HG02588 (cell line): ENCODE results near the gene FGFR3.
"Not testable (repeated sequence)": the region's sequence is repeated elsewhere in the genome, so short reads cannot be mapped to it uniquely, and the experiment has no call there.

ENCODE experiments used
- ATAC-seq: cut with Tn5 transposase; IDR thresholded peaks from one replicate; pipeline ENCODE4 v1.9.1; 2021; ENCODE audit warnings: mild to moderate bottlenecking, moderate library complexity; ENCODE audit not compliant: unreplicated experiment

Gene FGFR3

GRCh38 chr4:1836650-1837049, 43.6 kb downstream of the FGFR3 start:
- no peak for ATAC-seq

GRCh38 chr4:1837069-1837468, 44.0 kb downstream of the FGFR3 start:
- ATAC-seq, result no peak

- ATAC-seq, result no peak
Measured at GRCh38 chr4:1839282-1839681, 46.2 kb downstream of the FGFR3 start.

GRCh38 chr4:1841201-1841886, 48.3 kb downstream of the FGFR3 start:
- no peak for ATAC-seq

GRCh38 chr4:1841887-1842210, 48.8 kb downstream of the FGFR3 start:
- ATAC-seq, result no peak

GRCh38 chr4:1842339-1842895, 49.3 kb downstream of the FGFR3 start:
- no peak for ATAC-seq

- ATAC-seq, result no peak
Measured at GRCh38 chr4:1842993-1843448, 49.9 kb downstream of the FGFR3 start.

GRCh38 chr4:1843852-1844251, 50.8 kb downstream of the FGFR3 start:
- ATAC-seq, result no peak

GRCh38 chr4:1844618-1845017, 51.5 kb downstream of the FGFR3 start:
- not testable (repeated sequence) for ATAC-seq

- ATAC-seq, result no peak
Measured at GRCh38 chr4:1846580-1846979, 53.5 kb downstream of the FGFR3 start.

- ATAC-seq, result no peak
Measured at GRCh38 chr4:1850276-1850675, 57.2 kb downstream of the FGFR3 start.

GRCh38 chr4:1851160-1851559, 58.1 kb downstream of the FGFR3 start:
- ATAC-seq, result no peak

GRCh38 chr4:1851575-1852410, 58.7 kb downstream of the FGFR3 start:
- no peak for ATAC-seq

- no peak for ATAC-seq
Measured at GRCh38 chr4:1852904-1853623, 60.0 kb downstream of the FGFR3 start.

GRCh38 chr4:1854752-1855151, 61.7 kb downstream of the FGFR3 start:
- ATAC-seq, result no peak

GRCh38 chr4:1855333-1856070, 62.4 kb downstream of the FGFR3 start:
- peak; percentile 21 for ATAC-seq

GRCh38 chr4:1856071-1856942, 63.2 kb downstream of the FGFR3 start, which contains the start of gene LETM1:
Gene LETM1, minus strand, starts transcription at chr4:1856156. Its CDS starts 206 bp downstream, at chr4:1855950.
- ATAC-seq, result peak; percentile 89

GRCh38 chr4:1856943-1857699, 64.0 kb downstream of the FGFR3 start:
- ATAC-seq, result no peak

GRCh38 chr4:1857931-1858330, 64.8 kb downstream of the FGFR3 start:
- no peak for ATAC-seq
